HG03097 (cell line): Measurements from ENCODE around the gene RHBDF2.

Experiments
- ATAC-seq: cut with Tn5 transposase; IDR thresholded peaks from one replicate; pipeline ENCODE4 v1.9.1; 2021; ENCODE audit not compliant: unreplicated experiment, low FRiP score

Gene RHBDF2

GRCh38 chr17:76484228-76484725, 16.9 kb downstream of the RHBDF2 start:
- ATAC-seq: no peak

- peak; percentile 53 for ATAC-seq
Measured at GRCh38 chr17:76481071-76481655, 20.1 kb downstream of the RHBDF2 start.

GRCh38 chr17:76480632-76481031, 20.6 kb downstream of the RHBDF2 start:
- no peak for ATAC-seq

GRCh38 chr17:76479515-76480060, 21.6 kb downstream of the RHBDF2 start:
- no peak for ATAC-seq

- ATAC-seq: no peak
Measured at GRCh38 chr17:76478730-76479514, 22.3 kb downstream of the RHBDF2 start.

GRCh38 chr17:76478097-76478496, 23.1 kb downstream of the RHBDF2 start:
- no peak for ATAC-seq

- no peak for ATAC-seq
Measured at GRCh38 chr17:76477576-76477975, 23.6 kb downstream of the RHBDF2 start.

- ATAC-seq: no peak
Measured at GRCh38 chr17:76476736-76477135, 24.5 kb downstream of the RHBDF2 start.

- no peak for ATAC-seq
Measured at GRCh38 chr17:76475302-76475701, 25.9 kb downstream of the RHBDF2 start.

- ATAC-seq: no peak
Measured at GRCh38 chr17:76474894-76475293, 26.3 kb downstream of the RHBDF2 start.

GRCh38 chr17:76474238-76474637, 27.0 kb downstream of the RHBDF2 start:
- no peak for ATAC-seq

- no peak for ATAC-seq
Measured at GRCh38 chr17:76473541-76473985, 27.7 kb downstream of the RHBDF2 start.

GRCh38 chr17:76472726-76473125, 28.5 kb downstream of the RHBDF2 start:
- ATAC-seq: no peak

GRCh38 chr17:76472258-76472645, 29.0 kb downstream of the RHBDF2 start:
- ATAC-seq: no peak

GRCh38 chr17:76471498-76472257, 29.5 kb downstream of the RHBDF2 start:
- no peak for ATAC-seq

GRCh38 chr17:76469991-76470739, 31.1 kb downstream of the RHBDF2 start:
- no peak for ATAC-seq

- ATAC-seq: no peak
Measured at GRCh38 chr17:76469076-76469990, 31.9 kb downstream of the RHBDF2 start.

- no peak for ATAC-seq
Measured at GRCh38 chr17:76468634-76469010, 32.6 kb downstream of the RHBDF2 start.
